Left lung (tissue), 10 donors: ENCODE measurements around the gene GMDS. TPM values are rescaled to one million over a fixed set of nuclear protein-coding genes. Genes with fewer than 3 reads are reported as not detected.

ENCODE experiments used
- ATAC-seq: fragments of 200-7000 bp; cut with Tn5 transposase; one replicate; pipeline ENCODE4 v1.9.1; 2020; ENCODE audit warnings: moderate library complexity
- DNase-seq, 4 donors: peaks; one replicate each; pipeline ENCODE4 v3.0.0-alpha.2; 2013 to 2020
- H3K27ac ChIP-seq, 2 donors: fragments of 200-600 bp; sonication (generic) in 1 of 2; one replicate each; pipeline versions ENCODE4 v1.5.0 to v1.8.0; 2020 to 2021
- H3K27me3 ChIP-seq, 2 donors: fragments of 200-600 bp; sonication (generic) in 1 of 2; one replicate each; pipeline versions ENCODE4 v1.5.0 to v1.8.0; 2020 to 2021
- H3K36me3 ChIP-seq, 2 donors: fragments of 200-600 bp; sonication (generic) in 1 of 2; one replicate each; pipeline versions ENCODE4 v1.5.0 to v1.8.0; 2020 to 2021
- H3K4me1 ChIP-seq, 2 donors: fragments of 200-600 bp; one replicate each; pipeline ENCODE4 v1.8.0; 2021
- H3K4me3 ChIP-seq, 2 donors: fragments of 200-600 bp; sonication (generic) in 1 of 2; one replicate each; pipeline versions ENCODE4 v1.5.0 to v1.8.0; 2020 to 2021; ENCODE audit warnings: mild to moderate bottlenecking in 1 of 2
- H3K9me3 ChIP-seq, 2 donors: fragments of 200-600 bp; sonication (generic) in 1 of 2; one replicate each; pipeline versions ENCODE4 v1.5.0 to v1.8.0; 2020 to 2021
- CTCF ChIP-seq, 2 donors: fragments of 200-600 bp; sonication (generic) in 1 of 2; IDR thresholded peaks; one replicate each; pipeline versions ENCODE4 v1.5.0 to v1.8.0; 2021; ENCODE audit warnings: antibody characterized with exemption in 2 of 2
- intact Hi-C, 2 donors: fragments of 100-400 bp; cut with DNase I; formaldehyde crosslinking; loops; one replicate each; pipeline versions ENCODE4 v1.11.2 to v1.14.2; 2022
- polyA plus RNA-seq, 6 donors: library from polyadenylated mRNA; unstranded; fragments of 120-200 nt; gene quantifications; one replicate each; pipeline ENCODE4 v1.2.1, GENCODE V29; 2013; ENCODE audit not compliant: insufficient read length in 6 of 6
- total RNA-seq, 2 donors: library from RNA; stranded (reverse); fragmentation: NEBNext Ultra II Directional; extraction: Animal tissue kit (Norgen Biotek cat#: 25700); gene quantifications; one replicate each; pipeline ENCODE4 v1.2.1, GENCODE V29; 2021
- donor health status: DM: no; HTN: yes; CAD: no.
- donor health status: DM: no; HTN: no; CAD: no.

Gene GMDS
- total and polyA plus RNA-seq, 8 donors, result 16.5 to 25.4 (median 21.2) TPM

DNA sequence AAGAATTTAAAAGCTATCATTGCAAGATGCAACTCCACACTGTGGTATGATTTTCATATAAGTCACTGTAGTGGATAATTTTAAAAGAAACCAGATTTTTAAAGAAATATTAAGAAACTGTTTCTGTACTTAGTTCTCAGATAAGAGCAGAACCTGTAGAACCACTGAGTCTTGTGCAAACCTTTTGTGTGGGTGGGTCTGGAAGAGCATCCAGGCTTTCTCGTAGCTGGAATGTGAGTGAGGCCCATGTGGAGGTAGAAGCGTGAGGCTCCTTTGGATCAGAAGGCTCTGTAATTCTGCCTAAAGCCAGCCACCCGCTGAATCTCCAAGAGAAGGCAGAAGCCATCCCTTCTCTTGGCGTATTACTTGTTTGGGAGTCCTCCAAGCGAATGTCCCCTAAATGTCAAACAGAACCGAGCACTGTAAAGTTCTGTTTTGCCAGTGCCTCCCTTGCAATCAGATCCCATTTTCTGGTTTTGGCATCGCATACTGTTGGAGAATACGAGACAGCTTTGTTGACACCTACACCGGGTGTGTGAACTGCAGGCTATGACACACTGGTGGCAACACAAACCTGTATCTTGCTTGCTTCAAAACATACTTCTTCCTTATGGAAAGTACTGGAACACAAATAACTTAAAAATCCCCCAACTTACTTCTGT is 447.0 kb downstream of the GMDS start:
- Histone ChIP-seq H3K27me3 (no peaks in the 10 kb centered on the region), H3K9me3 (no peaks in the 10 kb centered on the region), H3K36me3 (no peaks in the 10 kb centered on the region), H3K4me3 (no peak overlapping the region), H3K4me1 (no peaks in the 10 kb centered on the region), H3K27ac (no peak overlapping the region)
- ATAC-seq, result no peak
- intact Hi-C loops, result no loop called here
- DNase-seq, result no peak
- no peak for TF ChIP-seq CTCF (IDR thresholded peaks at IDR 0.05)

DNA sequence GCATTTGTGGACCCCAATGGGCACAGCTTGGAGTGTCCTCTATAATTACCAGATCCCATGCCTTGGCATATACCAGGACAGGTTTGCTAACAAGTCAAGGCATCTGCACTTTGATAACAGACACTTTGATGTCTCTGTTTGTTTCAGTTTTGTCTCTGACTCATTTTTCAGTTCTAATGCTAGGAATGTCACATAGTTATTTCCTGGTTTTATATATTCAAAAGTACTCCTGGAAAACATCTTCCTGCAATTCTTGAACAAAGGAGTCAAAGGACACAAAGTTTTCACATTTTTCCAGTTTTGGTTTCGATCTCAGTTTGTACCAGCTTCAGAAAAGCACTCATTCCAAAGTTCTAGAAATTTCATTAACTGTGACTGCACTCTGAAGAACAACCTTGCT is 447.6 kb downstream of the GMDS start:
- Histone ChIP-seq H3K27me3 (no peaks in the 10 kb centered on the region), H3K27ac (peak overlapping the region in 1 of 2 donors; percentile 3), H3K4me1 (no peaks in the 10 kb centered on the region), H3K36me3 (no peaks in the 10 kb centered on the region), H3K9me3 (no peaks in the 10 kb centered on the region), H3K4me3 (no peak overlapping the region)
- DNase-seq, result no peak
- no peak for ATAC-seq
- no peak for TF ChIP-seq CTCF (IDR thresholded peaks at IDR 0.05)
- intact Hi-C loops, result no loop called here

DNA sequence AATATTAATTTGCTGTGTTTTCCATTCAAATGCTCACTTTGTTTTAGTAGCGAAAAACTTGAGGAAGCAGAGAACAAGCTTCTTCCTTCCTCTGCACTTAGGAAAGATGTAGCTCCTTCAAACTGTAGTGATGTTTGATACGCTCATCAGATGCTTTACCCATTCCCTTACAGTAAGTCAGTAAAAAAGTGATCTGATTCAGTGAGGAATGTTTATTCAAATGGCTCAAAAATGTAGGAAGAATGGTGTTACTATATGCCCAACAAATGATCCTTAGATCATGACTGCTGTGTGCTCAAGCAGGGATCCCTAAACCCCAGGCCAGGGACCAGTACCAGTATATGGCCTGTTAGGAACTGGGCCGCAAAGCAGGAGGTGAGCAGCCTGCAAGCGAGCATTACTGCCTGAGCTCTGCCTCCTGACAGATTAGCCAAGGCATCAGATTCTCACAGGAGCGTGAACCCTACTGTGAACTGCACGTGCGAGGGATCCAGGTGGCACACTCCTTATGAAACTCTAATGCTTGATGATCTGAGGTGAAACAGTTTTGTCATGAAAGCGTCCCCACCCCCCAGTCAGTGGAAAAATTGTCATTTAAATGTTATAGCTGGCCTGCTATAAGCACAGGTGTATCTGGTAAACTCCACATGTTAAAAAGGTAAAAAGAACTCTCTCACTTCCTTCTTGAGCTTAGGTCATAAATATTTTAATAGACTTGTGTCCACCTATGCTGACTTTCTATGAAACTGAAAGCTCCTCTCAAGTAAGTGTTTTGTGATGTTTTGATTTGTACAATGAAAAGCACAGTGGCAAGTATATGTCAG is 448.5 kb downstream of the GMDS start:
- ATAC-seq (no peak), DNase-seq (no peak)
- no peak overlapping the region for H3K27ac ChIP-seq
- H3K36me3 ChIP-seq, result no peaks in the 10 kb centered on the region
- H3K4me3 ChIP-seq, result no peak overlapping the region
- H3K9me3 ChIP-seq, result no peaks in the 10 kb centered on the region
- no peak for TF ChIP-seq CTCF (IDR thresholded peaks at IDR 0.05)
- intact Hi-C loops, result no loop called here
- H3K4me1 ChIP-seq, result no peaks in the 10 kb centered on the region
- no peaks in the 10 kb centered on the region for H3K27me3 ChIP-seq

- no peak for ATAC-seq
- Histone ChIP-seq H3K27me3 (no peaks in the 10 kb centered on the region), H3K4me1 (no peaks in the 10 kb centered on the region), H3K4me3 (no peak overlapping the region), H3K27ac (no peak overlapping the region), H3K9me3 (no peaks in the 10 kb centered on the region), H3K36me3 (no peaks in the 10 kb centered on the region)
- intact Hi-C loops, result no loop called here
- TF ChIP-seq CTCF (IDR thresholded peaks at IDR 0.05), result no peak
- DNase-seq, result no peak
Measured at GRCh38 chr6:1795910-1796309, 449.5 kb downstream of the GMDS start.

GRCh38 chr6:1792989-1793388 is 452.4 kb downstream of the GMDS start:
- Histone ChIP-seq H3K27me3 (no peaks in the 10 kb centered on the region), H3K4me3 (no peak overlapping the region), H3K9me3 (no peaks in the 10 kb centered on the region), H3K4me1 (no peaks in the 10 kb centered on the region), H3K27ac (no peak overlapping the region), H3K36me3 (no peaks in the 10 kb centered on the region)
- ATAC-seq (no peak), DNase-seq (no peak)
- intact Hi-C loops, result no loop called here
- no peak for TF ChIP-seq CTCF (IDR thresholded peaks at IDR 0.05)
